Fibroblast of the aortic adventitia (primary cell): ENCODE measurements around the gene BCAS1. TPM values are rescaled to one million over a fixed set of nuclear protein-coding genes. Genes with fewer than 3 reads are reported as not detected.
A peak's percentile ranks its signal among the peaks of the same experiment; 100 is the strongest.

Source experiments
- DNase-seq: peaks from one replicate; pipeline ENCODE4 v3.0.0-alpha.2; 2010; ENCODE audit warnings: low read depth
- H3K4me3 ChIP-seq: 2 replicates; pipeline ENCODE4 v1.5.1; 2011; ENCODE audit warnings: low read depth, mild to moderate bottlenecking, control low read depth, low read length, moderate library complexity
- CTCF ChIP-seq: IDR thresholded peaks from 2 replicates; pipeline ENCODE4 v1.5.1; 2011; ENCODE audit warnings: mild to moderate bottlenecking, low read length, control low read depth, inconsistent platforms; ENCODE audit not compliant: insufficient read depth
- total RNA-seq: library from RNA; depleted of rRNA; stranded (reverse); fragments of >200 nt; gene quantifications from 2 replicates; pipeline ENCODE4 v1.2.3, GENCODE V29; 2012; ENCODE audit warnings: low replicate concordance

BCAS1 gene
- total RNA-seq, 1 donor, result 0.09 TPM

- no peak for DNase-seq
- no peak for TF ChIP-seq CTCF
- H3K4me3 ChIP-seq, result no peak overlapping the region
These were observed 139.5 kb downstream of the BCAS1 start for GRCh38 chr20:53930651-53931504.

DNA sequence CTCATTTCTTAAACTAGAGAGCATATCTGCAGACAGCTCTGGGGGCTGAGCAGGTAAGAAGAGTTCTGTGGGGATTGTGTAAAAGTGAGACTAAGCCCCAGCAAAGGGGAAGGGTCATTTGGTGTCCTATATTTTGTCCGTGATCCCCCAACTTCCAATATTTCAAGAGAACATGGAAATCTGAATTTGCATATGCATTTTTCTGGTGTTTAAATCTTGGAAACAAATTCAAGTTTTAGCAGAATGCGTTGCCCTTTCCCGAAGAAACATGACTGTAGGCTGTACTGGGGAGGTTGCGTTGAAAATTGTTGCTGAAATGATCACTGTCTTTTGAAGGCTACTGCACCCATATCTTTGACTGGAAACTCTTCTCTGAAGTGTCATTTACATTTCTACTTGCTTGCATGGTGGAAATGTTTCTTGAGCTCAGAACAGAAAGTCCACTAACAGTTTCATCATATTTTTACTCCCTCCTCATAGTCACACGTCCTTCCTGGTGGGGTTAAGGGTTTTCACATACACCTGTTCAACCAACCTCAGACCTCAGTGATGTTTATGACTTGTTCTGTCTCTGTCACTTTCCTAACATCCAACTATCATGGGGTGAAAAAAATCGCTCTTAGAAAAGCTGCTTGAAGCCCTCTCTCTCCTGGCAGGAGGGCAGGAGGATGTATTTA is 140.3 kb downstream of the BCAS1 start:
- no peak for TF ChIP-seq CTCF

GRCh38 chr20:53929399-53929798 is 141.0 kb downstream of the BCAS1 start:
- TF ChIP-seq CTCF, result no peak
- no peak for DNase-seq
- H3K4me3 ChIP-seq, result no peak overlapping the region

More for the DNA sequence above, 140.3 kb downstream of the BCAS1 start:
- no peak overlapping the region for H3K4me3 ChIP-seq
- DNase-seq, result no peak

DNA sequence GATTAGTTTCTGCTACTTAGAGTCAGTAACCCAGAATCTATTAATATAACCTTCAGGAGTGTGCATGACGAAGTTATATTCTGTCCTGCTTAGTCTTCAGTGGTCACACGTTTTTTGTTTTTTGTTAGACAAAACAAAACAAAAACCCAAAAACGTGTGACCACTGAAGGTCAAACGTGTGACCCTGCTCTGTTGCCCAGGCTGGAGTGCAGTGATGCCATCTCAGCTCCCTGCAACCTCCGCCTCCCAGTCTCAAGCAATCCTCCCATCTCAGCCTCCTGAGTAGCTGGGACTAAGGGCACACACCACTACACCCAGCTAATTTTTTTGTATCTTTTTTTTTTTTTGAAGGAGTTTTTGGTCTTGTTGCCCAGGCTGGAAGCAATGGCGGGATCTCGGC is 142.4 kb downstream of the BCAS1 start:
- no peak for DNase-seq
- no peak for TF ChIP-seq CTCF
- no peak overlapping the region for H3K4me3 ChIP-seq

GRCh38 chr20:53926428-53927028 is 143.9 kb downstream of the BCAS1 start:
- DNase-seq, result peak; percentile 92
- H3K4me3 ChIP-seq, result no peak overlapping the region
- TF ChIP-seq CTCF, result no peak

GRCh38 chr20:53925651-53926401 is 144.6 kb downstream of the BCAS1 start:
- no peak overlapping the region for H3K4me3 ChIP-seq
- TF ChIP-seq CTCF, result no peak
- no peak for DNase-seq
